ENCODE data around the gene ELK4.
"Not testable (repeated sequence)": the region's sequence is repeated elsewhere in the genome, so short reads cannot be mapped to it uniquely, and the experiment has no call there.

ELK4 gene

GRCh38 chr1:205664399-205665017 is 32.7 kb upstream of the ELK4 start:
- DNase-seq: no peak

- DNase-seq: no peak
Measured at GRCh38 chr1:205663286-205663936, 31.6 kb upstream of the ELK4 start.

- DNase-seq: no peak
Measured at GRCh38 chr1:205662791-205663190, 31.0 kb upstream of the ELK4 start.

GRCh38 chr1:205662135-205662738 is 30.4 kb upstream of the ELK4 start:
- DNase-seq: no peak

DNA sequence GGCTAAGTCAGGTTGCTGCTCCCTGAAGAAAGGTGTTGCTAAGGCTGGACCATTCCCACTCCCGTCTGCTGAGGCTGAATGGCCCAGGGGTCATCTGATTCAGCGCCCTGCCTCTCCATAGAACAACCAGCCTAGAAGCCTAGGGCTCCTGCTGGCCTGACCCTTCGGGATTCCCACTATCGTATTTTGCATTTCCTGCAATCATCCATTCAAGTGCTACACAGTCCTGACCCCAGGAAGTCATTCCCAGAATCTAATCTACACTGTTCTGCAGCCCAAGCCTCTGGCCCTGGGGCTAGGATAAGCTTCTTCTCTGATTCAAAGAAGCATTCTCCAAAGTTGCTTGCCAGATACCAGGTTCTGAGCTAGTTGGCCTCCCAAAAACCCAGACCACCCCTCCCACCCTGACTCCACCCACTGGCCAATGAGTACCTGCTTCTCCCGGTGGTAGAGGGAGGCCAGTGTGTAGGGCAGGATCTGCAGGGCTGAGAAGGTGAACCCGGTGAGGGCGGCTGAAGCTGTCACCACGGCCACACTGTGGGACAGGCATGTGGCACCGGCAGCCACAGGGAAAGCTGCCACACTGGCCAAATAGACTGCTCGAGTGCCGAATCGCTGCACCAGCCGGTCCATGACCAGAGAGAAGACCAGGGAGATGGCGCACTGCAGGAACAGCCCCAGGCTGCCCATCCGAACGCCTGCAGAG is 29.8 kb upstream of the ELK4 start:
- no peak for DNase-seq

- no peak for DNase-seq
Measured at GRCh38 chr1:205660361-205660760, 28.6 kb upstream of the ELK4 start.

GRCh38 chr1:205658943-205659581 is 27.3 kb upstream of the ELK4 start:
- peak; percentile 28 for DNase-seq

DNA sequence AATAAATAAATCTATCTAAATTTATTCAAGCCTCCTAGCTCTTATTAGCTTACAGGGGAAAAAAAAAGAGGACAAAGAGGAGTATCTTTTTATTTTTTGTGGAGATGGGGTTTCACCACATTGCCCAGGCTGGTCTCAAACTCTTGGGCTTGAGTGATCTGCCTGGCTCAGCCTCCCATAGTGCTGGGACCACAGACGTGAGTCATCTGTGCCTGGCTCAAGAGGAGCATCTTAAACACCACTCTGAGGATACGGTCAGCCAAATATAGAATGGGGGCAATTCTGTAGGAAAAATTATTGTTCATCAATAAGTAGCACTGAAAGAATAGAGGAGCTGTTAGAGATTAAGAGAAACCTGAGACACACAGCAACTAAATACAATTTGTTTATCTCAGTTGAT is 24.4 kb upstream of the ELK4 start:
- no peak for DNase-seq

- no peak for DNase-seq
Measured at GRCh38 chr1:205652984-205653383, 21.2 kb upstream of the ELK4 start.

- DNase-seq: no peak
Measured at GRCh38 chr1:205650241-205650640, 18.4 kb upstream of the ELK4 start.

GRCh38 chr1:205645519-205645918 is 13.7 kb upstream of the ELK4 start:
- no peak for DNase-seq

- DNase-seq: no peak
Measured at GRCh38 chr1:205642679-205643307, 11.0 kb upstream of the ELK4 start.

DNA sequence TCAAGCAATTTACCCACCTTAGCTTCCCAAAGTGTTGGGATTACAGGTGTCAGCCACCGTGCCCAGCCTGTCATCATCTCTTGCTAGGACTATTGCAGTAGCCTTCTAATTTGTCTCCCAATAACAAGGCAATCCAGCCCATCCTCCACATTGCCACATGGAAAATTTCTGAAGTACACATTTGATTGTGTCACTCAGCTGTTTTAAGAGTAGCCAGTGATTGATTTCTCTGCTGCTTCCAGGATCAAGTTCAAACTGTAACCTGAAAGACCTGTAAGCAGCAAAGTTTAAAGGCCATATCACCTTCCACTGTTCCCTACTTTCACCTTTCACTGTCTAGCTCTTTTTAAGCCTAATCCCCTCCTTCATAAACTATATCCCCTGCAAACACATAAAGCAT is 7.8 kb upstream of the ELK4 start:
- no peak for DNase-seq

DNA sequence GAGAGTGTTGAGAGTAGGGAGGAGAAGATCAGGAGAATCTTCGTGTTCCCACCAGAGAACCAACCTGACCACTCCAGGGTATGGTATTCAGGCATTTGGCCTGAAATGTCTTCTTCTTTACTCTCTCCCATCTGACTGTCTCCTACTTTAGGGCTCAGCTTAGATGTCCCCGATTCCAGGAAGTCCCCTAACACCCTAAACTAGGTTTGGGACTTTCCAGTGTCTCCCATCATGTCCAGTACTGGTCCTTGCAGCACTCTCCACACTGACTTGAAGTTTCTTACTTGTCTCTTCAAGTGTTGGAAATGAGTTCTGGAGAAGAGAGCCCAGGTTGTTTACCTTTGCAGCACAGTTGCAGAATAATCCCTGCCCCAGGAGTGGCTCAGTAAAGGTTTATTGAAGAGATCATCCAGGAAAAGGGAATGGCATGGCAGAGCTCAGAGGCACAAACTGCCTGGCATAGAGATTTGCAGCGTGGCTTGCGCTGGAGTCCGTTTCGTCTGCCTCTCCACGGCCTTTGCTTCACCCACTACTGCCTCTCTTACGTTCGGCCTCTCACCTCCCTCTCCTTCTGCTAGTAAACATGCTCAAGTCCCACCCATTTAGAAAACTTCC is 6.2 kb upstream of the ELK4 start:
- DNase-seq: no peak

GRCh38 chr1:205636732-205637131 is 4.9 kb upstream of the ELK4 start:
- no peak for DNase-seq

- not testable (repeated sequence) for DNase-seq
Measured at GRCh38 chr1:205636138-205636530, 4.3 kb upstream of the ELK4 start.

DNA sequence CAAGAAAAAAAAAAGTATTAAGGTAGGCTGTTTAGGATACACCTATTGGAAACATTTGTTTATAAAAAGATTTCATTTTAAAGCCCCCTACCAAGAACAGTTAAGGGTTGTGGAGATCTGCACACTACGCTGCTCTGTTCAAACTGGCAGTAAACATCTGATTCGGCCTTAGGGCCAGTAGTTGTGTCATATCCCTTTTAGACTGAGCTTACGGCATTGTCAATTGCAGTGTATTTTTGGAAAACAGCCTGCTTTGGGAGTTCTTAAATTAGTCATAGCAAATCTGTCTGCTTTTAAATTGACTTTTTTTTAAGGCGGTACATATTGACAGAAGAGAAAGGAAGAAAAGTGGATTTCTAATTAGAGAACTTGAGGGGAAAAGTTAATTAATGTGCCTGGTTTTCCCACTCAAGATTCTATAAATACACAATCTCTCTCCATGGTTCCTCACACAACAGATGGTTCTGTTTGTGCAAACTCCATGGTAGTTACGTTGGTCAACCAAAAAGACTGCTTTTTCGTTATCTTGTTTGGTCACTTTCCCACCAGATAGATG is 1.7 kb upstream of the ELK4 start:
- DNase-seq: no peak

DNA sequence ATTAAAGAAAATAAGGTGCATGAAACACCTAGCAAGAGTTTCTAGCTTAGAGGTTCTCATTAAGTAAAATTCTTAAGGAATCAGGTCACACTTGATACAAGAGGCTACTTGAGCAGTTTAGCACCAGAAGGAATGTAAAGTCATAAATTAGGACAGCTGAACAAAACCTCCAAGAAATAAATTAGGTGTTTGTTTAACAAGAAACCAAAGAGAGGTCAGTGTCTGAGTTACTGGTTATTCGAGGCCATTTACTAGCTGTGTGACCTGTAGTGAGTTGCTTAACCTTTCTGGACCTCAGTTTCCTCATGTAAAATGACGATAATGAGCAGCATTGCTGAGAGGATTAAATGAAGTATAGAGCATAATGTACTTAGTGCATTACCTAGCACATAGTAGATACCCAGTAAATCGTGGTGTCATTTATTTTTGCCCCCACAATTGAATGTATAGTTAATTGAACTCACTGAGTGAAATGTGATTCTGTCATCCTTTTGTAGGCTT is 908 bp upstream of the ELK4 start:
- no peak for DNase-seq

- peak; percentile 89 for DNase-seq
Measured at GRCh38 chr1:205631010-205631767, 622 bp downstream of the ELK4 start.

DNA sequence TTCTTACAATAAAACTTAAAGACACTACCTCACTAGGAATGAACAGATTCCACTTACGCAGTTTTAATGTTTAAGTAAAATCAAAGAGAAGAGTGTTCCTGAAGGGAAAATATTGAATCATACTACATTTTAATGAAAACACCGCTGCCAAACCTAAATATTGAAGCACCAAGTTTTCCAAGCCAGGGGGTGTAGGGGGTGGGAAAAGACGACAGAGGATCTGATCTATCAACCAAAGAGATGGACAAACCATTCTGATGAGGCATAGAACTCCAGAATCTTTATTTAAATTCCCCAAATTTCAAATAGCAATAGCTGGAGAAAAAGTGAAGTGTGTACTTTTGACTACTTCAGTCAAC is 1.2 kb downstream of the ELK4 start:
- no peak for DNase-seq

- no peak for DNase-seq
Measured at GRCh38 chr1:205630241-205630640, 1.6 kb downstream of the ELK4 start.

All from NCI-H187 treated with DMSO at 0.1 percent for 48 hours (cell line).